A673 (cell line): ENCODE results near the gene NDUFAF2.

ENCODE experiments used
- EZH2 ChIP-seq: fragments of 200-600 bp; sonication (generic); IDR thresholded peaks from 2 replicates; pipeline ENCODE4 v1.6.1; 2017; ENCODE audit warnings: borderline replicate concordance, low read depth, mild to moderate bottlenecking, mixed read lengths, antibody characterized with exemption, low read length; ENCODE audit not compliant: poor library complexity, severe bottlenecking
- TF ChIP-seq, protein P1 (sequence below): fragments of 300-800, 200-600 bp; sonication (generic); conservative IDR thresholded peaks from 2 replicates; pipeline ENCODE4 v1.5.1; 2017; ENCODE audit warnings: low read depth, mild to moderate bottlenecking, antibody characterized with exemption, low read length, moderate library complexity, mixed read lengths

DNA sequence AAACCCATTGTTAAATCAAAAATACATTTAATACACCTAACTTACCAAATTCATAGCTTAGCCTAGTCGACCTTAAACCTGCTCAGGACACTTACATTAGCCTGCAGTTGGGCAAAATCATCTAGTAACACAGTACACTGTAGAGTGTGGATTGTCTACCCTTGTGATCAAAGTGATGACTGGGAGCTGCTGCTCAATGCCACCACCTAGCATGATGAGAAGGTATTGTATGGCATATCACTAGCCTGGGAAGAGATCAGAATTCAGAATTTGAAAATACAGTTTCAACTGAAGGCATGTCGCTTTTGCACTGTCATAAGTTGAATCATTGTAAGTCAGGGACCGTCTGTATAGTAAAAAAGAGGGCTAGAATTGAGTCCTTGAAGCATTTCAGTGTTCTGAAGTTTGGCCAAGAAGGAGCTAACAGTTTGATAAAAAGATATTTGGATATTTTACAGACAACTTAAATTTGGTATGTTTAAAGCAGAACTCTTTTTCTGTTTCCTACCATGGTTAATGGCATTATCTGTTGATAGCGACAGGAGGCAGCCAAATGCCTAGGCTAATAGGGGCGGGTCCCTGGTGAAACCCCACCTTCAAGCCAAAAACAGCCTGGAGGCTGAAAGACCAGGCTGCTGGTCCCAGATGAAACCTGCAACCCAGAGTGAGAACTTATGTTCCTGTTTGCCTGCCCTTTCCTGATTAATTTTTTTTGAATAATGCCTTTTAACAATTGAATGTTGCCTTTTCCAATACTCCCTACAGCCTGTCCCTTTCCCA, 194.3 kb downstream of the NDUFAF2 start:
- TF ChIP-seq, protein P1, sequence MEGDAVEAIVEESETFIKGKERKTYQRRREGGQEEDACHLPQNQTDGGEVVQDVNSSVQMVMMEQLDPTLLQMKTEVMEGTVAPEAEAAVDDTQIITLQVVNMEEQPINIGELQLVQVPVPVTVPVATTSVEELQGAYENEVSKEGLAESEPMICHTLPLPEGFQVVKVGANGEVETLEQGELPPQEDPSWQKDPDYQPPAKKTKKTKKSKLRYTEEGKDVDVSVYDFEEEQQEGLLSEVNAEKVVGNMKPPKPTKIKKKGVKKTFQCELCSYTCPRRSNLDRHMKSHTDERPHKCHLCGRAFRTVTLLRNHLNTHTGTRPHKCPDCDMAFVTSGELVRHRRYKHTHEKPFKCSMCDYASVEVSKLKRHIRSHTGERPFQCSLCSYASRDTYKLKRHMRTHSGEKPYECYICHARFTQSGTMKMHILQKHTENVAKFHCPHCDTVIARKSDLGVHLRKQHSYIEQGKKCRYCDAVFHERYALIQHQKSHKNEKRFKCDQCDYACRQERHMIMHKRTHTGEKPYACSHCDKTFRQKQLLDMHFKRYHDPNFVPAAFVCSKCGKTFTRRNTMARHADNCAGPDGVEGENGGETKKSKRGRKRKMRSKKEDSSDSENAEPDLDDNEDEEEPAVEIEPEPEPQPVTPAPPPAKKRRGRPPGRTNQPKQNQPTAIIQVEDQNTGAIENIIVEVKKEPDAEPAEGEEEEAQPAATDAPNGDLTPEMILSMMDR, result peak; percentile 48; the same call in 1 of the 2 replicates
- TF ChIP-seq EZH2, result no peak
